Mesodermal cell (in vitro differentiated cells): ENCODE results near the gene BNC1.

ENCODE experiments used
- H3K27ac ChIP-seq: 2 replicates; pipeline ENCODE4 v1.7.0; 2013; ENCODE audit warnings: mild to moderate bottlenecking, low read depth, low read length, moderate library complexity; ENCODE audit not compliant: severe bottlenecking
- H3K36me3 ChIP-seq: 2 replicates; pipeline ENCODE4 v1.7.1; 2013; ENCODE audit warnings: mild to moderate bottlenecking, low read length, moderate library complexity; ENCODE audit not compliant: control insufficient read depth, insufficient read depth
- H3K4me1 ChIP-seq: one replicate; pipeline ENCODE4 v1.7.1; 2013; ENCODE audit warnings: mild to moderate bottlenecking, low read length; ENCODE audit not compliant: insufficient read depth, control insufficient read depth, poor library complexity, severe bottlenecking
- H3K4me3 ChIP-seq: 2 replicates; pipeline ENCODE4 v1.7.0; 2013; ENCODE audit warnings: low read length, control low read depth, mild to moderate bottlenecking; ENCODE audit not compliant: insufficient read depth, poor library complexity, severe bottlenecking; ENCODE audit errors: extremely low read depth
- H3K9me3 ChIP-seq: 2 replicates; pipeline ENCODE4 v1.7.1; 2013; ENCODE audit warnings: mild to moderate bottlenecking, low read length, moderate library complexity; ENCODE audit not compliant: control insufficient read depth
- WGBS, 2 experiments: methylation state at CpG; one replicate each; pipeline ENCODE4 v1.1.5; 2013; ENCODE audit warnings: missing lambda C conversion rate in 2 of 2; ENCODE audit not compliant: insufficient coverage in 2 of 2; 5-methylcytosine and 5-hydroxymethylcytosine counted together

The BNC1 gene

DNA sequence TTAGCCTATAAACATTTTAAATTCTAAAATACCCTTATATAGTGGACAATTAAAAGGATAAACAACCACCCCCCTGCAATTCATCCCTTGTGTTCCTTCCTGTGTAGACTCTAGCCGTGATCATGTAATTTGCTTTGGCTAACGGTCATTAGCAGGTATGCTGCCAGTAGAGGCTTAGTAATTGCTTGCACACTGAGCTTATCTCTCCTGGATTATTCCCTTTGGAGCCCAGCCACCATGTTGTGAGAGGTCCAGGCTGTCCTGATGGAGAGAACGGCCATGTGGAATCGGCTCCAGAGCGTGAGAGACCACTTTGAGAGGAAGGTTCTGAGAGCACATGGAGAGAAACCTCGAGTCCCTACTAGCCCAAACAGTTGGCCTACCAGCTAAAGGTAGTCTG lies 11.0 kb upstream of the BNC1 start:
- 91 to 100% methylated on average over 3 to 6 of the region's 6 CpGs for WGBS, 2 experiments
- Histone ChIP-seq H3K36me3 (no peaks in the 10 kb centered on the region), H3K4me3 (no peak overlapping the region), H3K27ac (no peak overlapping the region), H3K4me1 (peaks cover 14% of the 10 kb centered on the region), H3K9me3 (no peaks in the 10 kb centered on the region)

DNA sequence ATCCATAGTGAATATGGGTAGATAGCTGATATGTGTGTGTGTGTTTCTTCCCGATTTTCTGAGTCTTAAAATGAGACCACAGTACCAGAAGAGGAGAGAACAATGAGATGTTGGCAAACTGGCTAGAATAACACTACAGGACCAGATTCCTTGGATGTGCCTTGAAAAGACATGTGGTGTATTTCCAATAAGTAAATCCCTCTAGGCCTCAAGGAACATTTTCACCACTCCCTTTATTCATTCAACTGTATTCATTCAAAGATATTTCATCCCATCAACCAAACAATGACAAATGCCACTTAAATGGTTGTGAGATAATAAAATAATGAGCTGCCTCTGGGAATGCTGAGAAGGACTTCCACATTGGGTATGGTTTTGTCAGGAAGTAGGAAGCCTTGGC lies 8.7 kb upstream of the BNC1 start:
- peaks cover 25% of the 10 kb centered on the region for H3K4me1 ChIP-seq
- no peaks in the 10 kb centered on the region for H3K36me3 ChIP-seq
- H3K9me3 ChIP-seq: no peaks in the 10 kb centered on the region
- H3K4me3 ChIP-seq: no peak overlapping the region
- 100% methylated on average over 1 of the region's 1 CpG; no CpG with 5 or more reads in 1 of the 2 experiments for WGBS, 2 experiments
- no peak overlapping the region for H3K27ac ChIP-seq

DNA sequence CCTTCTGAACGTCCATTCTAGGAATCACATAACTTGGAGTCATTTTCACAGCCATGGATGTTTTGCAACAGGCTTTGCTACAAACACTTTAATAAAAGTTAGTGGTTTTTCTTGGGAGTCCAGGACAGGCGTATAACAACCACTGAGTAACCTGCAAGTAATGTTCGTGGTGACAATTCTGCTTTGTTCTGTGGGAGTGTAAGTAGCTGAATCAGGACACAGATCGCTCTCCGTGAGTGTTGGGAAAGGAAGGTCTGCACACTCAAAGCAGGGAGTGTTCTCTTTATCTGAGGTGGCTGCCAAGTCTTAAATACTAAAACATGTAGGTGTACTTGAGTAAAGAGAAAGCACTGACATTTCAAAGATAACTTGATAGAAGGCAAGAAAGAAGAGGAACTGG lies 7.9 kb upstream of the BNC1 start:
- Histone ChIP-seq H3K4me1 (peaks cover 34% of the 10 kb centered on the region), H3K27ac (no peak overlapping the region), H3K4me3 (no peak overlapping the region), H3K36me3 (no peaks in the 10 kb centered on the region), H3K9me3 (no peaks in the 10 kb centered on the region)
- WGBS, 2 experiments: 88 to 95% methylated on average over 4 to 5 of the region's 5 CpGs

DNA sequence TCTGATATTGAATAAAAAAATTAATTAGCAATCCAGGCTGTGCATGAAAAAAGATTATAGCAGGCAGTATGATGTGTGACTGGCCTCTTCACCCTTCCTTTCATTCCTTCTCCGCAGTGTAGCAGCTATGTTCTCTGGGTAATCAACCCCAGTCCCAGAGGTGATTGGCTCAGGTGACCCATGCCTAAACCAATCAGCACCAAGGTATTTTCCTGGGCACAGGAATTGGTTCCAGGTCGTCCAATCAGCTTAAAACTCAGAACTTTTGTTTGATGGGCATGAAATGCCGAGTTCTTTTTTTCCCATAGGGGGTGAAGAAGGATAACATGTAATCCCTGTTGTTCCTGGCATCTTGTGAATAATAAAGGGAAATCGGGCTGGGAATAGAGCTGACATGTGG lies 5.8 kb upstream of the BNC1 start:
- WGBS, 2 experiments: 75 to 84% methylated on average over 3 to 4 of the region's 4 CpGs
- Histone ChIP-seq H3K4me1 (peaks cover 52% of the 10 kb centered on the region), H3K4me3 (no peak overlapping the region), H3K27ac (no peak overlapping the region), H3K36me3 (no peaks in the 10 kb centered on the region), H3K9me3 (no peaks in the 10 kb centered on the region)

DNA sequence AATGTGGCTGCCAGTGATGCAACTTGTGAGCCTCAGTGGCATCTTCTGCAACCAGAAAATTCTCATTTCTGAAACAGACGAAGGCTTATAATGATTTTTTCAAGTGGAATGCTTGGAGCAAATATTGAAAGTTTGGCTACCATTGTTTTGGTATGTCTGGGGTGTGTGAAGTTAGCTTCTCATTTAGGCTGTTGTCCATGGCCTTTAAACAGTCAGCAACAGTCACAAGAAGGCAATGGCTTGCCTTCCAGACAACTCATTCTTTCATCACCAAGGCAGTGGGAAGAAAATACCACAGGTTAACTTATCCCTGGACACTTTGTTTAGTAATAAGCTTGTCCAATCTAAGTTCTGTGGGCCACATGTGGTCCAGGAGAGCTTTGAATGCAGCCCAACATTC lies 4.7 kb upstream of the BNC1 start:
- 80% methylated on average over 1 of the region's 1 CpG for whole genome bisulfite sequencing, 2 experiments
- H3K27ac ChIP-seq: no peak overlapping the region

DNA sequence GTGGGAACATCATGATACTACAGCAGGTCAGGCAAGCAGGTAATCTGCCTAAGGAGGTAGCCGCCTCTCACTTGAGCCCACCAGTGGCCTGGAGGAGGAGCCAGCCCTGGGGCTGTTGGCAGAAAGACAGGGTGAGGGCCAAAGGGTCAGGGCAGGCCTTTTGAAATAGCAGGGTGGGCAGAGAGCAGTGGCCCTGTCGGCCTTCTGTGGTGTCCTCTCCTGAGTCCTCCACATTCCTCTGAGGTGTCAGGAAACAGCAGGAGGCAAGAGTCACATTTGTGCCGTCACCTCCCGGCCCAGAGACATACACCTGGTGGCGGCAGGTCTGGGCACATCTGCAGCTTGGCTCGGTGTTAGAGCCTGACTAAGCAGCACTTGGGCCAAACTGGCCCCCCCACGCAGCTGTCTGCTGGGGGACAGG lies 3.9 kb upstream of the BNC1 start:
- no peaks in the 10 kb centered on the region for H3K36me3 ChIP-seq
- H3K27ac ChIP-seq: peak overlapping the region; percentile 95
- no peaks in the 10 kb centered on the region for H3K9me3 ChIP-seq
- WGBS, 2 experiments: 68 to 77% methylated on average over 7 of the region's 7 CpGs
- H3K4me1 ChIP-seq: peaks cover 54% of the 10 kb centered on the region
- no peak overlapping the region for H3K4me3 ChIP-seq

More for the DNA sequence above, 4.7 kb upstream of the BNC1 start:
- H3K4me3 ChIP-seq: no peak overlapping the region
- no peaks in the 10 kb centered on the region for H3K9me3 ChIP-seq
- H3K4me1 ChIP-seq: peaks cover 54% of the 10 kb centered on the region
- no peaks in the 10 kb centered on the region for H3K36me3 ChIP-seq

DNA sequence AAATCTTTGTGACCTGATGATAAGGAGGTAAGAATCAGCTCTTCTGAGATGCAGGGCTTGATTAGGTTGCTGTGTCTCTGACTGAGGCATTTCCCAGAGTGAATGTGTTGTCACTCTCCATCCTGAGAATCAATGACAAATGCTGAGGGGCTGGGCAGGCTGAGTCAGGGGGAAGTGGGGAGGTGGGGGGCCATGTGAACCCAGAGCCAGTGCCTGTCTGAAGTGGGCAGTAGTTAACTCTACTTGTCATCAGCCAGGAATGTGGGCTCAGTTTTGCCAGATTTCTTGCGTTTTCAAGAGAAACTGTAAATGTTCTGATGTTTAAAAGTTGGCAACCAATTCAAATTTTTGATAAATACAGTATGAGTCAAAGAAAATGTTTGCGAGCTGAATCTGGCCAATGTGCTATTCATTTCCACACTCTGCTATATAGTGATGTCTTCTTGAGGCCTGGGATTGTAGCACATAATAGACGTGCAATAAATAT lies 3.1 kb upstream of the BNC1 start:
- peaks cover 49% of the 10 kb centered on the region for H3K4me1 ChIP-seq
- 71 to 75% methylated on average over 1 to 2 of the region's 3 CpGs for WGBS, 2 experiments
- H3K4me3 ChIP-seq: no peak overlapping the region
- H3K9me3 ChIP-seq: no peaks in the 10 kb centered on the region
- H3K27ac ChIP-seq: peak overlapping the region; percentile 95
- H3K36me3 ChIP-seq: no peaks in the 10 kb centered on the region

DNA sequence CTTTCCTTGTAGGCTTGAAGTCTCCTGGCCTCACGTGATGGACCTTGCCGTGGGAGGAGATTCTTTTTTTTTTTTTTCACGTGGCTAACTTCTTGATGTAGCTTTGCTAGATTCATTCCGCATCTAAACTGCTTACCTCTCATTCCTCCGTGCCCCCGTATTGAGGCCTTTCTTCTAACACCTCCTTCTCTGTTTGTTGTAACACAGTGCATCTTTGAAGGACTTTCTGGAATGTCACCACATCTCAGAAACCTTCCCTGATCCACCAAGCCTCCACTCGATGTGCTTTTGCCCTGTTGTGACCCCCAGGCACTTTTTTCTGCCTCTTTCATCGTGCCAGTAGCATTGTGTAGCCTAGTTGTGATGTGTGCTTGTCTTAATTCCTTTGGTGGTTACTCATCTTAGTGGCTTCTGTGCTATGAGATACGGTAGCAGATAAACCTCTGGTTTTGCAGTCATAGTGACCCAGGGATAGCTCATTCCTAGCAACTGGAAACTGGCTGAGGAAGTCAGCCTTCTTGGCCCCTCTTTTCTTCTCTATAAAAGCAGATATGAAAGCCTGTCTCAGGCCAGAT lies 1.6 kb upstream of the BNC1 start:
- H3K4me1 ChIP-seq: peaks cover 47% of the 10 kb centered on the region
- no peak overlapping the region for H3K4me3 ChIP-seq
- 65 to 71% methylated on average over 5 to 7 of the region's 9 CpGs for WGBS, 2 experiments
- peak overlapping the region; percentile 95 for H3K27ac ChIP-seq
- H3K9me3 ChIP-seq: no peaks in the 10 kb centered on the region
- H3K36me3 ChIP-seq: no peaks in the 10 kb centered on the region

DNA sequence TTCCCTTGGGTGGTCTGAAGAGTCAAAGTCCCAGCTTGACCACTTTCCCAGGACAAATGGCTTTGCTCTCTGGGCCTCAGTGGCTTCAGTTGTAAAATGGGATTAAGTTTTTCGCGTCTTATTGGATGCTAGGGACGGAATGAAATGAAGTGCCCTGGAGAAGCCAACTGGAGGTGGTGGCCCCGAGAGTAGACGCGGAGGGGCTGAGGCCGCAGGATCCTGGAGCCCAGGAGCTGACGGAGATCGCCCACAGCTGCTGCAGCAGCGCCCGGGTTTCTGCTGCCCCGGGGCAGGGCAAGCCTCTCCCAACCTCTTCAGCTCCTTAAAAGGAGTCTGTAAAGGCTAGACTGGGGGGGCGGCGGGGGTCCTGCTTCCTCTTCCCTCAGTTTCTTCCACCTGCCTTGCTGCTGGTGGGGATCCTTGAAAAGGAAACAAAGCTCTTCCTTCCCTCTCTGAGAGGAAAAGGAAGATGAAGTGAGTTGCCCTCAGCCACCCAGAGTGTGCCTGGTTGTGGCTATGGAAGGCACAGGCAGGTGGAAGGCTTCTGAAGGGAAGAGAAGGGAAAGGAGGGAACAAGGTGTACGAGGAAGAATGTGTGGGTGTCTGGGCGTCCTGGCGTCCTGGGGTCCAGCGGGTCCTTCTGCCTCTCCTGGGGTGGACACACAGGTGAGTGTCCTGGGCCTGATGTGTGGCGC lies 967 bp upstream of the BNC1 start:
- Histone ChIP-seq H3K36me3 (no peaks in the 10 kb centered on the region), H3K4me1 (peaks cover 50% of the 10 kb centered on the region), H3K27ac (peak overlapping the region; percentile 95), H3K9me3 (no peaks in the 10 kb centered on the region), H3K4me3 (peak overlapping the region; percentile 36)
- 65% methylated on average over 10 to 17 of the region's 19 CpGs for WGBS, 2 experiments

DNA sequence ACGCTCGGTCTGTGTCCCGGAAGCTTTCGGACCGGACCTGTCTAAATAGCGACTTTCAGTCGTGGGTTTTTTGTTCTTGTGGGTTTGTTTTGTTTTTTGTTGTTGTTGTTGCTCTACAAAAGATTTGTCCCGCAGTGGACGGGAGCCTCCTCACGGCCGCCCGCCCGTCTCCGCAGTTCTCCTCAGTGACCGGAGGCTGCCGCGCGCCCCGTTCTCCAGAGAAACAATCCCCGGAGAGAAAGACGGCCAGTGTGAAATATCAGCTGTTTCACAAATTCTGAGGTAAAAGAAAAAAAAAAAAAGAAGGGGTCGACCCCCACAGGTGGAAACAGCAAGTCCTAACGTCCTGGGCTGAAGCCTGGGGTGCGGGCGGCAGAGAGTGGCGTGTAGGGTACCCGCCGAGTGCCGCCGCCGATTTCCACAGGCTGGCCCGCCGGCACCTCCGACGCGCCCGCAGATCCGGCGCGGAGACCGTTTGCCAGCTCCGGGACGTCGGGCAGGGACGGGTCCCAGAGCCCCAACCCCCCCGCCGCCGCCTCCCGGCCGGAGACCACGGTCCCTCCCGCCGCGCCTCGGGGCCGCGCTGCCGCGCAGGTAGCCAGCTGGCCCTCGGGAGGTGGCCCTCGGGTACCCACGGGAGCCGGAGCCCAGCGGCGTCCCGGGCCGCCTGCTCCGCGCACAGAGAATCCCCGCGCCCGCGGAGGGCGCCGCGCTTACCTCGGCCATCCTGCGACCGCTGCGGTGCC lies 478 bp downstream of the BNC1 start:
- 1% methylated on average over 62 to 72 of the region's 80 CpGs for WGBS, 2 experiments
- H3K36me3 ChIP-seq: peaks cover 3% of the 10 kb centered on the region
- peaks cover 48% of the 10 kb centered on the region for H3K4me1 ChIP-seq
- no peaks in the 10 kb centered on the region for H3K9me3 ChIP-seq
- H3K27ac ChIP-seq: no peak overlapping the region
- H3K4me3 ChIP-seq: peak overlapping the region; percentile 72
